SJSA1 (cell line): ENCODE data around the gene MAP3K10. TPM values are rescaled to one million over a fixed set of nuclear protein-coding genes. Genes with fewer than 3 reads are reported as not detected.

Source experiments
- DNase-seq, 2 experiments: peaks; one replicate each; pipeline ENCODE4 v3.0.0-alpha.2; 2015 to 2020; ENCODE audit warnings: low spot score in 2 of 2, low read depth in 1 of 2
- H3K27ac ChIP-seq: fragments of 250-450 bp; sonication (Bioruptor Pico); 2 replicates; pipeline ENCODE4 v1.5.1; 2020; ENCODE audit warnings: mild to moderate bottlenecking, moderate library complexity
- H3K27me3 ChIP-seq: fragments of 250-450 bp; sonication (Bioruptor Pico); replicated peaks from 2 replicates; pipeline ENCODE4 v1.5.1; 2020; ENCODE audit warnings: mild to moderate bottlenecking, moderate library complexity
- H3K36me3 ChIP-seq: fragments of 250-450 bp; sonication (Bioruptor Pico); 2 replicates; pipeline ENCODE4 v1.5.1; 2020; ENCODE audit warnings: mild to moderate bottlenecking
- H3K4me1 ChIP-seq: fragments of 250-450 bp; sonication (Bioruptor Pico); replicated peaks from 2 replicates; pipeline ENCODE4 v1.6.1; 2021; ENCODE audit warnings: mild to moderate bottlenecking
- H3K4me3 ChIP-seq: fragments of 250-450 bp; sonication (Bioruptor Pico); 2 replicates; pipeline ENCODE4 v1.5.1; 2020; ENCODE audit warnings: mild to moderate bottlenecking
- H3K9me3 ChIP-seq: fragments of 250-450 bp; sonication (Bioruptor Pico); replicated peaks from 2 replicates; pipeline ENCODE4 v1.5.1; 2020; ENCODE audit warnings: mild to moderate bottlenecking
- total RNA-seq: library from RNA; depleted of rRNA; stranded (reverse); fragments of >200 nt; shearing (Covaris generic); gene quantifications from 2 replicates; pipeline ENCODE4 v1.2.3, GENCODE V29; 2014

The MAP3K10 gene
- total RNA-seq, 1 experiment from 2014 or later, result 7.4 TPM

- H3K36me3 ChIP-seq, result peaks cover 59% of the 10 kb centered on the region
- no peaks in the 10 kb centered on the region for H3K9me3 ChIP-seq
- DNase-seq, result no peak
Measured at GRCh38 chr19:40238775-40239174, 47.5 kb downstream of the MAP3K10 start.

GRCh38 chr19:40239415-40240226 lies 48.4 kb downstream of the MAP3K10 start:
- Histone ChIP-seq H3K36me3 (peaks cover 59% of the 10 kb centered on the region), H3K4me3 (no peak overlapping the region), H3K27ac (no peak overlapping the region), H3K27me3 (no peaks in the 10 kb centered on the region), H3K4me1 (no peaks in the 10 kb centered on the region), H3K9me3 (no peaks in the 10 kb centered on the region)
- DNase-seq, result no peak

More at GRCh38 chr19:40238775-40239174, 47.5 kb downstream of the MAP3K10 start:
- Histone ChIP-seq H3K27ac (no peak overlapping the region), H3K4me3 (no peak overlapping the region), H3K27me3 (no peaks in the 10 kb centered on the region), H3K4me1 (no peaks in the 10 kb centered on the region)

GRCh38 chr19:40240332-40240731 lies 49.1 kb downstream of the MAP3K10 start:
- Histone ChIP-seq H3K36me3 (peaks cover 56% of the 10 kb centered on the region), H3K27ac (no peak overlapping the region), H3K4me1 (no peaks in the 10 kb centered on the region), H3K27me3 (no peaks in the 10 kb centered on the region), H3K4me3 (no peak overlapping the region), H3K9me3 (no peaks in the 10 kb centered on the region)
- DNase-seq, result no peak

GRCh38 chr19:40241125-40241808 lies 50.0 kb downstream of the MAP3K10 start:
- H3K27me3 ChIP-seq, result no peaks in the 10 kb centered on the region
- no peak overlapping the region for H3K4me3 ChIP-seq
- DNase-seq, result no peak
- H3K36me3 ChIP-seq, result peaks cover 46% of the 10 kb centered on the region
- H3K9me3 ChIP-seq, result no peaks in the 10 kb centered on the region
- H3K4me1 ChIP-seq, result no peaks in the 10 kb centered on the region
- H3K27ac ChIP-seq, result no peak overlapping the region

- Histone ChIP-seq H3K4me3 (no peak overlapping the region), H3K9me3 (no peaks in the 10 kb centered on the region), H3K27ac (no peak overlapping the region), H3K36me3 (peaks cover 40% of the 10 kb centered on the region), H3K4me1 (no peaks in the 10 kb centered on the region), H3K27me3 (no peaks in the 10 kb centered on the region)
- DNase-seq, result no peak
Measured at GRCh38 chr19:40241809-40242384, 50.7 kb downstream of the MAP3K10 start.

- Histone ChIP-seq H3K4me1 (no peaks in the 10 kb centered on the region), H3K27ac (no peak overlapping the region), H3K9me3 (no peaks in the 10 kb centered on the region), H3K36me3 (peaks cover 34% of the 10 kb centered on the region), H3K27me3 (no peaks in the 10 kb centered on the region), H3K4me3 (no peak overlapping the region)
- no peak for DNase-seq
Measured at GRCh38 chr19:40242480-40242879, 51.3 kb downstream of the MAP3K10 start.

GRCh38 chr19:40243181-40243580 lies 52.0 kb downstream of the MAP3K10 start:
- no peak for DNase-seq
- H3K27me3 ChIP-seq, result no peaks in the 10 kb centered on the region
- no peaks in the 10 kb centered on the region for H3K9me3 ChIP-seq
- no peaks in the 10 kb centered on the region for H3K4me1 ChIP-seq
- no peak overlapping the region for H3K27ac ChIP-seq
- peaks cover 27% of the 10 kb centered on the region for H3K36me3 ChIP-seq
- no peak overlapping the region for H3K4me3 ChIP-seq

GRCh38 chr19:40244579-40245317 lies 53.5 kb downstream of the MAP3K10 start:
- no peak overlapping the region for H3K4me3 ChIP-seq
- no peaks in the 10 kb centered on the region for H3K4me1 ChIP-seq
- H3K36me3 ChIP-seq, result peaks cover 23% of the 10 kb centered on the region
- H3K27ac ChIP-seq, result no peak overlapping the region
- DNase-seq, result no peak
- no peaks in the 10 kb centered on the region for H3K27me3 ChIP-seq
- no peaks in the 10 kb centered on the region for H3K9me3 ChIP-seq

GRCh38 chr19:40245506-40246128 lies 54.4 kb downstream of the MAP3K10 start:
- Histone ChIP-seq H3K27ac (no peak overlapping the region), H3K27me3 (no peaks in the 10 kb centered on the region), H3K9me3 (no peaks in the 10 kb centered on the region), H3K4me1 (no peaks in the 10 kb centered on the region), H3K4me3 (no peak overlapping the region), H3K36me3 (peaks cover 17% of the 10 kb centered on the region; the same call in 1 of the 2 replicates)
- no peak for DNase-seq

- H3K27ac ChIP-seq, result no peak overlapping the region
- no peaks in the 10 kb centered on the region for H3K27me3 ChIP-seq
- H3K36me3 ChIP-seq, result peaks cover 17% of the 10 kb centered on the region; the same call in 1 of the 2 replicates
- no peak overlapping the region for H3K4me3 ChIP-seq
- no peaks in the 10 kb centered on the region for H3K4me1 ChIP-seq
- no peaks in the 10 kb centered on the region for H3K9me3 ChIP-seq
- no peak for DNase-seq
Measured at GRCh38 chr19:40246292-40247073, 55.3 kb downstream of the MAP3K10 start.

GRCh38 chr19:40247178-40247577 lies 56.0 kb downstream of the MAP3K10 start:
- Histone ChIP-seq H3K36me3 (peaks cover 13% of the 10 kb centered on the region; the same call in 1 of the 2 replicates), H3K27me3 (no peaks in the 10 kb centered on the region), H3K4me3 (no peak overlapping the region), H3K27ac (no peak overlapping the region), H3K9me3 (no peaks in the 10 kb centered on the region), H3K4me1 (no peaks in the 10 kb centered on the region)
- DNase-seq, result no peak

GRCh38 chr19:40247735-40248262 lies 56.6 kb downstream of the MAP3K10 start:
- Histone ChIP-seq H3K9me3 (no peaks in the 10 kb centered on the region), H3K4me3 (no peak overlapping the region), H3K4me1 (no peaks in the 10 kb centered on the region), H3K27ac (no peak overlapping the region), H3K36me3 (peaks cover 15% of the 10 kb centered on the region), H3K27me3 (no peaks in the 10 kb centered on the region)
- DNase-seq, result no peak
